IMR-90 (cell line): Measurements from ENCODE around the gene MAEA. TPM values are rescaled to one million over a fixed set of nuclear protein-coding genes. Genes with fewer than 3 reads are reported as not detected.

Experiments
- ATAC-seq: fragments of 200-7000 bp; cut with Tn5 transposase; 2 replicates; pipeline ENCODE4 v1.9.1; 2020; ENCODE audit warnings: low read depth, mild to moderate bottlenecking, moderate library complexity
- BruUV-seq: library from RNA; stranded (reverse); fragments of 400-500 nt; replicated peaks from 2 replicates; lab custom pipeline; 2021; lab: Mats Ljungman, UMichigan
- CTCF ChIA-PET: fragments of 300-600 bp; formaldehyde crosslinking; extraction: SDS; loops from one replicate; lab custom pipeline; 2021; ENCODE audit warnings: antibody characterized with exemption; lab: Yijun Ruan, JAX
- POLR2A ChIA-PET: fragments of 300-600 bp; sonication (Branson Sonifier 250); formaldehyde crosslinking; loops from one replicate; lab custom pipeline; 2022; ENCODE audit warnings: antibody characterized with exemption; ENCODE audit not compliant: unreplicated experiment; lab: Charles Lee
- DNase-seq: peaks from one replicate; pipeline ENCODE4 v3.0.0; 2013
- H2AFZ ChIP-seq: replicated peaks from 2 replicates; pipeline ENCODE3; 2013; ENCODE audit warnings: low read length, mild to moderate bottlenecking; ENCODE audit not compliant: poor library complexity
- H2AK5ac ChIP-seq: 2 replicates; pipeline ENCODE4 v1.6.1; 2013; ENCODE audit warnings: low read depth, low read length, inconsistent platforms
- H2AK9ac ChIP-seq: replicated peaks from 2 replicates; pipeline ENCODE3; 2013; ENCODE audit warnings: mild to moderate bottlenecking, low read depth, low read length, moderate library complexity; ENCODE audit not compliant: poor library complexity
- H2BK120ac ChIP-seq: 2 replicates; pipeline ENCODE4 v1.6.1; 2013; ENCODE audit warnings: low read depth, low read length, inconsistent platforms
- H2BK15ac ChIP-seq: 3 replicates; pipeline ENCODE4 v1.6.1; 2013; ENCODE audit warnings: low read depth, low read length, inconsistent platforms
- H2BK20ac ChIP-seq: 2 replicates; pipeline ENCODE4 v1.6.1; 2013; ENCODE audit warnings: low read depth, mild to moderate bottlenecking, inconsistent platforms, low read length, moderate library complexity
- H2BK5ac ChIP-seq: 2 replicates; pipeline ENCODE4 v1.6.1; 2013; ENCODE audit warnings: mild to moderate bottlenecking, low read depth, low read length, inconsistent platforms; ENCODE audit not compliant: poor library complexity, severe bottlenecking
- H3K14ac ChIP-seq: replicated peaks from 2 replicates; pipeline ENCODE4 v1.6.1; 2013; ENCODE audit warnings: low read depth, low read length, inconsistent platforms
- H3K18ac ChIP-seq: 2 replicates; pipeline ENCODE4 v1.6.1; 2013; ENCODE audit warnings: low read depth, low read length, control low read depth
- H3K23ac ChIP-seq: 2 replicates; pipeline ENCODE4 v1.6.1; 2013; ENCODE audit warnings: low read depth, low read length, inconsistent platforms
- H3K27ac ChIP-seq: 2 replicates; pipeline ENCODE4 v1.5.1; 2013; ENCODE audit warnings: mild to moderate bottlenecking, control low read depth, low read length; ENCODE audit not compliant: insufficient read depth
- H3K27me3 ChIP-seq: 2 replicates; pipeline ENCODE4 v1.6.1; 2013; ENCODE audit warnings: low read length; ENCODE audit not compliant: control insufficient read depth, insufficient read depth
- H3K36me3 ChIP-seq: 2 replicates; pipeline ENCODE4 v1.6.1; 2013; ENCODE audit warnings: low read length, mixed read lengths; ENCODE audit not compliant: control insufficient read depth, insufficient read depth
- H3K4ac ChIP-seq: 2 replicates; pipeline ENCODE4 v1.6.1; 2013; ENCODE audit warnings: low read depth, low read length, inconsistent platforms
- H3K4me1 ChIP-seq: 2 replicates; pipeline ENCODE4 v1.6.1; 2013; ENCODE audit warnings: low read length, mixed read lengths; ENCODE audit not compliant: control insufficient read depth, insufficient read depth
- H3K4me2 ChIP-seq: 2 replicates; pipeline ENCODE4 v1.6.1; 2013; ENCODE audit warnings: low read depth, mild to moderate bottlenecking, control low read depth, low read length, moderate library complexity
- H3K4me3 ChIP-seq: 2 replicates; pipeline ENCODE4 v1.5.1; 2013; ENCODE audit warnings: low read depth, mild to moderate bottlenecking, control low read depth, low read length, moderate library complexity; ENCODE audit not compliant: insufficient read depth
- H3K56ac ChIP-seq: 2 replicates; pipeline ENCODE4 v1.6.1; 2013; ENCODE audit warnings: low read length, inconsistent platforms; ENCODE audit not compliant: insufficient read depth; ENCODE audit errors: extremely low read depth
- H3K79me1 ChIP-seq, 2 experiments: 2 replicates each; pipeline ENCODE4 v1.6.1; 2013; ENCODE audit warnings: low read length in 2 of 2, inconsistent platforms in 1 of 2, low read depth in 1 of 2
- H3K9ac ChIP-seq: 2 replicates; pipeline ENCODE4 v1.6.1; 2013; ENCODE audit warnings: low read depth, low read length, control low read depth
- H3K9me1 ChIP-seq: 2 replicates; pipeline ENCODE4 v1.6.1; 2013; ENCODE audit warnings: low read length, inconsistent platforms; ENCODE audit not compliant: insufficient read depth
- H3K9me3 ChIP-seq: 2 replicates; pipeline ENCODE4 v1.6.1; 2013; ENCODE audit warnings: low read length; ENCODE audit not compliant: control insufficient read depth, insufficient read depth
- H4K20me1 ChIP-seq: 2 replicates; pipeline ENCODE4 v1.6.1; 2013; ENCODE audit warnings: low read length, inconsistent platforms; ENCODE audit not compliant: insufficient read depth
- H4K5ac ChIP-seq: 2 replicates; pipeline ENCODE4 v1.6.1; 2013; ENCODE audit warnings: mild to moderate bottlenecking, low read depth, low read length, control low read depth
- H4K8ac ChIP-seq, 2 experiments: 2 replicates each; pipeline ENCODE4 v1.6.1; 2013; ENCODE audit warnings: low read depth in 2 of 2, low read length in 2 of 2, control low read depth in 1 of 2, inconsistent platforms in 1 of 2
- H4K91ac ChIP-seq: 2 replicates; pipeline ENCODE4 v1.6.1; 2013; ENCODE audit warnings: low read depth, low read length, inconsistent platforms; ENCODE audit not compliant: insufficient read depth
- BHLHE40 ChIP-seq: fragments of 150-350 bp; IDR thresholded peaks from 2 replicates; pipeline ENCODE4 v1.6.1; 2016; ENCODE audit warnings: mild to moderate bottlenecking, low read depth, low read length
- CEBPB ChIP-seq: IDR thresholded peaks from 2 replicates; pipeline ENCODE4 v1.6.1; 2012; ENCODE audit warnings: low read depth, low read length, improper control_type of control experiment
- CHD1 ChIP-seq: IDR thresholded peaks from 2 replicates; pipeline ENCODE4 v1.6.1; 2012; ENCODE audit warnings: low read depth, low read length, improper control_type of control experiment
- CTCF ChIP-seq: conservative IDR thresholded peaks from 2 replicates; pipeline ENCODE4 v1.5.1; 2012; ENCODE audit warnings: mild to moderate bottlenecking, low read depth, low read length, improper control_type of control experiment
- ELK1 ChIP-seq: fragments of 150-350 bp; IDR thresholded peaks from 2 replicates; pipeline ENCODE4 v1.6.1; 2016; ENCODE audit warnings: low read depth, mild to moderate bottlenecking, low read length, moderate library complexity, borderline replicate concordance
- FOS ChIP-seq: fragments of 150-350 bp; IDR thresholded peaks from 2 replicates; pipeline ENCODE4 v1.6.1; 2016; ENCODE audit warnings: low read depth, low read length
- MAFK ChIP-seq: IDR thresholded peaks from 2 replicates; pipeline ENCODE4 v1.6.1; 2012; ENCODE audit warnings: low read depth, low read length, improper control_type of control experiment
- MAZ ChIP-seq: IDR thresholded peaks from 2 replicates; pipeline ENCODE4 v1.6.1; 2012; ENCODE audit warnings: low read depth, mild to moderate bottlenecking, low read length, improper control_type of control experiment, moderate library complexity, borderline replicate concordance
- MXI1 ChIP-seq: IDR thresholded peaks from 2 replicates; pipeline ENCODE4 v1.6.1; 2012; ENCODE audit warnings: low read depth, mild to moderate bottlenecking, low read length, moderate library complexity, borderline replicate concordance
- NFE2L2 ChIP-seq: fragments of 150-350 bp; IDR thresholded peaks from 2 replicates; pipeline ENCODE4 v1.6.1; 2016; ENCODE audit warnings: low read depth, mild to moderate bottlenecking, low read length
- RAD21 ChIP-seq: IDR thresholded peaks from 2 replicates; pipeline ENCODE4 v1.6.1; 2012; ENCODE audit warnings: low read length, improper control_type of control experiment
- RCOR1 ChIP-seq: IDR thresholded peaks from 2 replicates; pipeline ENCODE4 v1.6.1; 2012; ENCODE audit warnings: mild to moderate bottlenecking, low read length, improper control_type of control experiment; ENCODE audit not compliant: insufficient replicate concordance
- RFX5 ChIP-seq: IDR thresholded peaks from 2 replicates; pipeline ENCODE4 v1.8.0; 2012; ENCODE audit warnings: low read depth, mild to moderate bottlenecking, low read length, moderate library complexity
- SMC3 ChIP-seq: fragments of 150-350 bp; IDR thresholded peaks from 2 replicates; pipeline ENCODE4 v1.6.1; 2016; ENCODE audit warnings: low read depth, mild to moderate bottlenecking, antibody characterized with exemption, low read length, moderate library complexity
- USF2 ChIP-seq: fragments of 150-350 bp; IDR thresholded peaks from 2 replicates; pipeline ENCODE4 v1.6.1; 2017; ENCODE audit warnings: mild to moderate bottlenecking, antibody characterized with exemption, low read length, low read depth
- WGBS, 2 experiments: methylation state at CpG; one replicate each; pipeline versions ENCODE4 v1.1.5 to v1.1.7; 2013; ENCODE audit warnings: missing lambda C conversion rate in 2 of 2; ENCODE audit not compliant: insufficient read length in 1 of 2; ENCODE audit errors: extremely low coverage in 2 of 2; 5-methylcytosine and 5-hydroxymethylcytosine counted together
- dilution Hi-C: fragments of 300-500 bp; cut with HindIII; formaldehyde crosslinking; loops from one replicate; pipeline ENCODE4 v1.14.3; 2018; ENCODE audit warnings: low sequenced_read_pairs; ENCODE audit not compliant: unreplicated experiment
- in situ Hi-C: fragments of 300-500 bp; cut with MboI; formaldehyde crosslinking; loops from 3 replicates; pipeline ENCODE4 v1.14.3; 2019; ENCODE audit warnings: low sequenced_read_pairs, inconsistent platforms, mixed read lengths
- intact Hi-C: fragments of 100-400 bp; cut with micrococcal nuclease; formaldehyde crosslinking; loops from 2 replicates; pipeline ENCODE4 v1.10.0; 2022
- polyA plus RNA-seq, 3 experiments: library from polyadenylated mRNA; depleted of rRNA; stranded (reverse); fragments of >200 nt; gene quantifications; 2 replicates each; pipeline ENCODE4 v1.2.3, GENCODE V29; 2012; ENCODE audit warnings: low replicate concordance in 1 of 3
- total RNA-seq: library from RNA; depleted of rRNA; stranded (reverse); fragments of >200 nt; gene quantifications from 2 replicates; pipeline ENCODE4 v1.2.3, GENCODE V29; 2012

MAEA gene
- total and polyA plus RNA-seq, 2 of the 4 experiments (the other 2 are of a cell fraction) = 61.5 to 108 TPM

GRCh38 chr4:1293991-1294390 lies 4.3 kb downstream of the MAEA start:
- dilution Hi-C loops (no loop called here), intact Hi-C loops (no loop called here), in situ Hi-C loops (no loop called here)
- no peak overlapping the region for H2AK9ac ChIP-seq
- ChIA-PET POLR2A (no interaction called here), CTCF (no interaction called here)
- no peak overlapping the region for H3K4ac ChIP-seq
- H2AK5ac ChIP-seq = no peak overlapping the region
- peaks cover 3 to 56% of the 10 kb centered on the region in 2 experiments; a peak in 3 of 4 replicates for H3K79me1 ChIP-seq
- H4K91ac ChIP-seq = no peak overlapping the region
- no peak overlapping the region for H2AFZ ChIP-seq
- peaks cover 82% of the 10 kb centered on the region for H4K20me1 ChIP-seq
- no peak overlapping the region for H4K5ac ChIP-seq
- peaks cover 4% of the 10 kb centered on the region for H3K4me1 ChIP-seq
- H3K14ac ChIP-seq = no peak overlapping the region
- no peak overlapping the region for H3K27ac ChIP-seq
- no peak overlapping the region for H2BK120ac ChIP-seq
- H4K8ac ChIP-seq = no peak overlapping the region
- H3K36me3 ChIP-seq = peaks cover 18% of the 10 kb centered on the region; the same call in 1 of the 2 replicates
- no peak overlapping the region for H2BK15ac ChIP-seq
- no peak overlapping the region for H3K56ac ChIP-seq
- H3K4me3 ChIP-seq = no peak overlapping the region
- H2BK20ac ChIP-seq = no peak overlapping the region
- no peak for TF ChIP-seq USF2
- TF ChIP-seq CEBPB = no peak
- TF ChIP-seq RFX5 = no peak
- no peak for TF ChIP-seq SMC3
- TF ChIP-seq RCOR1 = no peak
- TF ChIP-seq MAZ = no peak
- no peak for TF ChIP-seq RAD21
- TF ChIP-seq ELK1 = no peak
- TF ChIP-seq BHLHE40 = no peak
- TF ChIP-seq CHD1 = no peak
- TF ChIP-seq NFE2L2 = no peak
- no peak for TF ChIP-seq MAFK
- no peak for TF ChIP-seq MXI1
- no peak for TF ChIP-seq CTCF
- no peak for TF ChIP-seq FOS
- 85% methylated on average over 8 of the region's 15 CpGs; no CpG with 5 or more reads in 1 of the 2 experiments for WGBS, 2 experiments
- no peaks in the 10 kb centered on the region for H3K9me3 ChIP-seq
- no peaks in the 10 kb centered on the region for H3K27me3 ChIP-seq
- H3K23ac ChIP-seq = no peak overlapping the region
- DNase-seq (no peak), ATAC-seq (no peak)
- H3K9me1 ChIP-seq = peaks cover 5% of the 10 kb centered on the region; the same call in 1 of the 2 replicates
- no TSS peak for BruUV-seq
- no peak overlapping the region for H3K4me2 ChIP-seq
- no peak overlapping the region for H3K18ac ChIP-seq
- no peak overlapping the region for H2BK5ac ChIP-seq
- H3K9ac ChIP-seq = no peak overlapping the region
